Right lobe of liver (tissue), 6 donors: ENCODE data around the gene FAM83F. TPM values are rescaled to one million over a fixed set of nuclear protein-coding genes. Genes with fewer than 3 reads are reported as not detected.

Source experiments
- ATAC-seq, 4 donors: fragments of 200-7000 bp; cut with Tn5 transposase; one replicate each; pipeline ENCODE4 v1.9.1; 2020; ENCODE audit warnings: mild to moderate bottlenecking in 4 of 4, moderate library complexity in 4 of 4
- DNase-seq, 3 donors: peaks; one replicate each; pipeline ENCODE4 v3.0.0-alpha.2; 2020
- H3K27ac ChIP-seq, 3 donors: fragments of 200-600 bp; one replicate each; pipeline ENCODE4 v1.8.0; 2022
- H3K27me3 ChIP-seq, 2 donors: fragments of 200-600 bp; one replicate each; pipeline ENCODE4 v1.8.0; 2022
- H3K36me3 ChIP-seq, 4 donors: fragments of 200-600 bp; sonication (generic) in 1 of 4; one replicate each; pipeline versions ENCODE4 v1.5.1 to v1.8.0; 2017 to 2022; ENCODE audit warnings: control low read depth in 1 of 4
- H3K4me1 ChIP-seq, 4 donors: fragments of 200-600 bp; sonication (generic) in 1 of 4; one replicate each; pipeline versions ENCODE4 v1.5.1 to v1.8.0; 2017 to 2022; ENCODE audit warnings: control low read depth in 1 of 4
- H3K4me3 ChIP-seq, 3 donors: fragments of 200-600 bp; one replicate each; pipeline ENCODE4 v1.8.0; 2022
- H3K9me3 ChIP-seq, 4 donors: fragments of 200-600 bp; sonication (generic) in 1 of 4; one replicate each; pipeline versions ENCODE4 v1.5.1 to v1.8.0; 2017 to 2022; ENCODE audit warnings: control low read depth in 1 of 4
- POLR2A ChIP-seq: fragments of 450-650 bp; IDR thresholded peaks from one replicate; pipeline ENCODE4 v1.6.1; 2017; ENCODE audit warnings: antibody characterized with exemption, mild to moderate bottlenecking
- WGBS: methylation state at CpG from one replicate; pipeline ENCODE4 v1.1.6; 2018; ENCODE audit warnings: low coverage, low lambda C conversion rate; ENCODE audit not compliant: insufficient coverage; ENCODE audit errors: missing lambda C conversion rate; 5-methylcytosine and 5-hydroxymethylcytosine counted together
- intact Hi-C, 2 donors: fragments of 100-400 bp; cut with DNase I; formaldehyde crosslinking; loops; one replicate each; pipeline versions ENCODE4 v1.11.2 to v1.14.1; 2022
- total RNA-seq, 6 experiments: library from RNA; depleted of rRNA in 2 of 6; stranded (reverse); fragments of >200 nt in 2 of 6; fragmentation: NEBNext Ultra II Directional in 3 of 6; extraction: Animal tissue kit (Norgen Biotek cat#: 25700) in 3 of 6; gene quantifications; one replicate each; pipeline versions ENCODE4 v1.1.0 to v1.2.4, GENCODE V29; 2016 to 2023
- TF ChIP-seq, protein P1 (sequence below), 4 donors: fragments of 200-600 bp in 3 of 4; fragments of 450-650 bp in 1 of 4; IDR thresholded peaks; one replicate each; pipeline versions ENCODE4 v1.5.1 to v1.8.0; 2016 to 2022; ENCODE audit warnings: antibody characterized with exemption in 4 of 4, mild to moderate bottlenecking in 2 of 4
- donor health status: DM: no; HTN: yes; CAD: no.
- donor health status: DM: no; HTN: no; CAD: no.
- donor health status: DM: no; HTN: no; CAD: no.
- donor health status: DM: no; HTN: yes; CAD: no.
- donor health status: DM: no; HTN: yes; CAD: no.

The FAM83F gene
- total RNA-seq, 6 experiments from 2014 or later = 1.1 to 4.5 (median 1.6) TPM

DNA sequence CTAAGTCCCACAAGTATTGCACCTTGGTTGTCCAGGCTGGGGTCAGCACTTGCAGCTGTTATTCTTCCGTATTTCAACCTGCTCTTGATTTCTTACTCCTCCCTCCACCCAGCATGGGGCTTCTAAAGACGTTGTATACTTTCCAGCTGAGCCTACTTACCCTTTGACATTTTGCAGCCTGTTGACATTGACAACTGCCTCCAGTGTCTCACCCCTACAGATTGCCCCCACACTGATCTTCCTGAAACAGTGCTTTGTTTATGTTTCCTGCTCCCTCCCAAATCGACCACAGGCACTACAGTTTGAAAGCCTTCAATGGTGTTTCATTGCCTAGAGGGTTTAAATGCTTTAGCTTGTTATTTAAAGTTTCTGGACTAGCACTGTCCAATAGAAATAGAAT lies 56.6 kb downstream of the FAM83F start:
- intact Hi-C loops = loop anchor here in 1 of 2 donors (5.0 kb wide), 1 partner anchor 61 kb away; no protein-coding TSS in a partner anchor
- WGBS = 20% methylated on average over 3 of the region's 3 CpGs
- H3K27me3 ChIP-seq = no peaks in the 10 kb centered on the region
- H3K4me3 ChIP-seq = no peak overlapping the region
- TF ChIP-seq, protein P1, sequence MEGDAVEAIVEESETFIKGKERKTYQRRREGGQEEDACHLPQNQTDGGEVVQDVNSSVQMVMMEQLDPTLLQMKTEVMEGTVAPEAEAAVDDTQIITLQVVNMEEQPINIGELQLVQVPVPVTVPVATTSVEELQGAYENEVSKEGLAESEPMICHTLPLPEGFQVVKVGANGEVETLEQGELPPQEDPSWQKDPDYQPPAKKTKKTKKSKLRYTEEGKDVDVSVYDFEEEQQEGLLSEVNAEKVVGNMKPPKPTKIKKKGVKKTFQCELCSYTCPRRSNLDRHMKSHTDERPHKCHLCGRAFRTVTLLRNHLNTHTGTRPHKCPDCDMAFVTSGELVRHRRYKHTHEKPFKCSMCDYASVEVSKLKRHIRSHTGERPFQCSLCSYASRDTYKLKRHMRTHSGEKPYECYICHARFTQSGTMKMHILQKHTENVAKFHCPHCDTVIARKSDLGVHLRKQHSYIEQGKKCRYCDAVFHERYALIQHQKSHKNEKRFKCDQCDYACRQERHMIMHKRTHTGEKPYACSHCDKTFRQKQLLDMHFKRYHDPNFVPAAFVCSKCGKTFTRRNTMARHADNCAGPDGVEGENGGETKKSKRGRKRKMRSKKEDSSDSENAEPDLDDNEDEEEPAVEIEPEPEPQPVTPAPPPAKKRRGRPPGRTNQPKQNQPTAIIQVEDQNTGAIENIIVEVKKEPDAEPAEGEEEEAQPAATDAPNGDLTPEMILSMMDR (IDR thresholded peaks at IDR 0.05) = no peak
- TF ChIP-seq POLR2A = no peak
- H3K9me3 ChIP-seq = no peaks in the 10 kb centered on the region
- no peak overlapping the region for H3K27ac ChIP-seq
- ATAC-seq (no peak), DNase-seq (no peak)
- H3K4me1 ChIP-seq = peaks cover 0 to 4% (median under 1%) of the 10 kb centered on the region in 4 donors
- H3K36me3 ChIP-seq = no peaks in the 10 kb centered on the region

DNA sequence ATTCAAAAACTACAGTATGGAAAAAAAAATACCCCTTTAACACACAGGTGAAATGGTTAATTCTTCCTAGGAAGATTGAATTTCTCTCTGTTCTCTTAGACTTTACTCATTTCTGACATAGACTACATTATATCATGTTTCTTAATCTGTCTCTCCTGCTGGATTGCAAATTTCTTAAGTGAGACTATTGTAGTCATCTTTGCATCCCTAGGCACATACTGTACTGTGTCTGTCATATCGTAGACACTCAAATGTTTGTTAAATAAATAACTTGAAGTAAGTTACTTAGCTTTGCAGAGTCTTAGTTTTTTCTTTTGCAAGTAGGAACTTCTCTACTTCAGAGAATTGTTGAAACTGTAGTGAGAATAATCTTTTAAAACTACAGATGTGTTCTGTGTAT lies 58.7 kb downstream of the FAM83F start:
- DNase-seq (no peak), ATAC-seq (no peak)
- intact Hi-C loops = loop anchor here in 1 of 2 donors (5.0 kb wide), 1 partner anchor 59 kb away; no protein-coding TSS in a partner anchor
- Histone ChIP-seq H3K27me3 (no peaks in the 10 kb centered on the region), H3K27ac (no peak overlapping the region), H3K9me3 (no peaks in the 10 kb centered on the region), H3K36me3 (no peaks in the 10 kb centered on the region), H3K4me1 (peaks cover 0 to 6% (median 5%) of the 10 kb centered on the region in 4 donors), H3K4me3 (no peak overlapping the region)
- TF ChIP-seq, protein P1 (IDR thresholded peaks at IDR 0.05) = no peak
- no peak for TF ChIP-seq POLR2A
- 67% methylated on average over 1 of the region's 1 CpG for WGBS

DNA sequence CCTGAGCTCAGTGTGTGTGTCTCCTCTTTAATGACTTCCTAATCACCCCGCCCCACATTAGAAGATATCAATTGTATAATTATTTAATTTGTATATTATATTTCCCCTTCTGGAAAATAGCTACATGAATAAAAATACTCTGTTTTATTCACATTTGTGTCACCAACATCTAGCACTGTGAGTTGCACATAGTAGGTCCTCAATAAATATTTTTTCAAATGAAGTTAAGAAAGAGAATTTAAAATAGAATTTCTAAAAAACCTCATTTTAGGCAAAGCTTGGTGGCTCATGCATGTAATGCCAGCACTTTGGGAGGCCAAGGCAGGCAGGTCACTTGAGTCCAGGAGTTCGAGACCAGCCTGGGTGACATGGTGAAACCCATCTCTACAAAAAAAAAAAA lies 59.7 kb downstream of the FAM83F start:
- ATAC-seq = no peak
- intact Hi-C loops = loop anchor here in 1 of 2 donors (5.0 kb wide), 1 partner anchor 58 kb away; no protein-coding TSS in a partner anchor
- H3K27me3 ChIP-seq = no peaks in the 10 kb centered on the region
- 95% methylated on average over 2 of the region's 2 CpGs for WGBS
- H3K27ac ChIP-seq = no peak overlapping the region
- DNase-seq = no peak
- H3K4me3 ChIP-seq = no peak overlapping the region
- no peaks in the 10 kb centered on the region for H3K9me3 ChIP-seq
- no peak for TF ChIP-seq POLR2A
- TF ChIP-seq, protein P1 (IDR thresholded peaks at IDR 0.05) = no peak
- H3K4me1 ChIP-seq = peaks cover 0 to 8% (median 5%) of the 10 kb centered on the region in 4 donors
- H3K36me3 ChIP-seq = no peaks in the 10 kb centered on the region

DNA sequence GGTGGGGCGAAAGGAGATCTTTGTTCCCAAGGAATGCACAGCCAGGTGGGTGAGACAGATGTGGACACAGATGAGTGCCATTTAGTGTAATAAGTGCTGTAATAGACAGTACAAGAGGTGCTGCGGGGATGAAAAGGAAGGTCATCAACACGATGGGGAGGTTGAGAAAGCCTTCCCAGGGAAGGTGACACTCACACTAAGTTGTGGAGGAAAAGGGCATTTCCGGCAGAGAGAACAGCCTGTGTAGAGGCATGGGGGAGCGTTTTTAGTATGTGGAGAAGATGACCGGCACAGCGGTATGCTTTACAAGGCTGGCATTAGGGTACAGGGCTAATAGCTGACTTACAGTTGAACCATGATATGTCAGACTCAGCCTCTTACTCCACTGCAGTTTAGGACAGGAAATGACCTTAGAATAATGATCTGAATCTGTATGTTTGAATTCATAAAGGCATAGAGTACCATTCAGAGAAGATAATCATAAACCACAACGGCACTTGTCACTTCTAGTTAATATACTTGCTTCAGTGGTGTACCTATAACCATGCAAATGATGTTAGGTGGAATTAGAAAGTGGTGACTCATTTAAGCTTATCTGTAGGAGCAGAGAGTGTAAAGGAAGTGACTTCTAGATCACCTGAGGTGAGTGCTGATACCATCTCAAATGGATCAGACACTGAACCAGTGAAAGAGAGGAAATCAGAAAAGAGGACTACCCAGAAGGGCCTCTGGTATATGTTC lies 60.6 kb downstream of the FAM83F start:
- no peaks in the 10 kb centered on the region for H3K27me3 ChIP-seq
- H3K27ac ChIP-seq = no peak overlapping the region
- H3K4me3 ChIP-seq = no peak overlapping the region
- intact Hi-C loops = no loop called here
- TF ChIP-seq, protein P1 (IDR thresholded peaks at IDR 0.05) = no peak
- no peak for TF ChIP-seq POLR2A
- no peaks in the 10 kb centered on the region for H3K9me3 ChIP-seq
- H3K36me3 ChIP-seq = no peaks in the 10 kb centered on the region
- peaks cover 0 to 8% (median 5%) of the 10 kb centered on the region in 4 donors for H3K4me1 ChIP-seq
- ATAC-seq (peak in 1 of 4 donors; percentile 37), DNase-seq (peak in 1 of 3 donors; percentile 19)
- 81% methylated on average over 7 of the region's 8 CpGs for WGBS
